C4-2B (cell line): ENCODE data around the gene TMEM95.

Source experiments
- H3K27ac ChIP-seq: fragments of 450-650 bp; 2 replicates; pipeline ENCODE4 v1.5.1; 2017
- ZFX ChIP-seq: fragments of 450-650 bp; IDR thresholded peaks from 2 replicates; pipeline ENCODE4 v1.6.1; 2017
- TF ChIP-seq, protein P1 (sequence below): fragments of 450-650 bp; conservative IDR thresholded peaks from 2 replicates; pipeline ENCODE4 v1.5.1; 2017; ENCODE audit warnings: mild to moderate bottlenecking

Gene TMEM95

DNA sequence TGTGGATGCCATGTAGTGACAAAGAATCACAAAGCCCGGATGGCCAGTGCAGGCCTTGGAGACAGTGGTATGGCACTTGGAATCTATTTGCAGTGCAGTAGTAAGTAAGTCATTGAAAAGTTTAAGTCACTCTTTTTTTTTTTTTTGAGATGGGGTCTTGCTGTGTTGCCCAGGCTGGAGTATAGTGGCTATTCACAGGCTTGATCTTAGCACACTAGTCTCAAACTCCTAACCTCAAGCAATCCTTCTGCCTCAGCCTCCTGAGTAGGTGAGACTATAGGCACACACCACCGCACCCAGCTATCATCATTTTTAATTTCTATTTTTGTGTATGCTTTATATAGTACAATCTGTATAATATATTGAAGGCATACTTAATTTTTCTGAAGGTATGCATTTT, 43.7 kb downstream of the TMEM95 start:
- no peak for TF ChIP-seq ZFX
- TF ChIP-seq, protein P1, sequence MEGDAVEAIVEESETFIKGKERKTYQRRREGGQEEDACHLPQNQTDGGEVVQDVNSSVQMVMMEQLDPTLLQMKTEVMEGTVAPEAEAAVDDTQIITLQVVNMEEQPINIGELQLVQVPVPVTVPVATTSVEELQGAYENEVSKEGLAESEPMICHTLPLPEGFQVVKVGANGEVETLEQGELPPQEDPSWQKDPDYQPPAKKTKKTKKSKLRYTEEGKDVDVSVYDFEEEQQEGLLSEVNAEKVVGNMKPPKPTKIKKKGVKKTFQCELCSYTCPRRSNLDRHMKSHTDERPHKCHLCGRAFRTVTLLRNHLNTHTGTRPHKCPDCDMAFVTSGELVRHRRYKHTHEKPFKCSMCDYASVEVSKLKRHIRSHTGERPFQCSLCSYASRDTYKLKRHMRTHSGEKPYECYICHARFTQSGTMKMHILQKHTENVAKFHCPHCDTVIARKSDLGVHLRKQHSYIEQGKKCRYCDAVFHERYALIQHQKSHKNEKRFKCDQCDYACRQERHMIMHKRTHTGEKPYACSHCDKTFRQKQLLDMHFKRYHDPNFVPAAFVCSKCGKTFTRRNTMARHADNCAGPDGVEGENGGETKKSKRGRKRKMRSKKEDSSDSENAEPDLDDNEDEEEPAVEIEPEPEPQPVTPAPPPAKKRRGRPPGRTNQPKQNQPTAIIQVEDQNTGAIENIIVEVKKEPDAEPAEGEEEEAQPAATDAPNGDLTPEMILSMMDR: no peak
- no peak overlapping the region for H3K27ac ChIP-seq

DNA sequence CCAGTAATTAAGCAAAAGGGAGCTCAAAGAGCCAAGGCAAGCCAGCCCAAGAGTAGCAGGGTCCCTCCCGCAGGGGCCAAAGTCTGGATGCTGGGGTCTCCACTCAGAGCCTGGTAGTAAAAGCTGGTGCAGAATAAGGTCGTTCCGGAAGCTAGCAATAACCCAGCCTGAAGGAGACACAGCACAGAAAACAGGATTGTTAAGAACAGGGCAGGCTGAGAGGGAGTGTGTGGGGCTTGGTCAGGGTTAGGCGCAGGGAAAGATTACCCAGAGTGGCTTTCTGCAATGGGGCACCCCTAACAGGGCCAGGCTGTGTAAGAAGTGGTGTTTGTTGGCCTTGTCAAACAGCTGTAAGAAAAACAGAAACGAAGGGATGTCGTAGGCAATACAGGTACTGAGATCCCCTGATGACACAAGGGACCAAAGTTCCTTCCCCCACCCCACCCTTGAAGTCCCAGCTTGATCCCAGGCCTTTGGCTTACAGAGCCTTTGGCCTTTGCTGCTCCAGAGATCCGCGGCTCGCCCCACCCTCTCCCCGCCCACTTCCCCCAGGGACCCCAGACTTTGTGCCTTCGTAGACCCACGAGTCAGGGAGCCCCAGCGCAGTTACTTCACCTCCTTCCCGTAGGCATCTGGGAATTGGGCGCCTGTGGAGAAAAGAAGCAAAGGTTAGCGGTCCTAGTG, 48.2 kb downstream of the TMEM95 start:
- peak overlapping the region; percentile 86 for H3K27ac ChIP-seq
- TF ChIP-seq, protein P1: no peak
- no peak for TF ChIP-seq ZFX

DNA sequence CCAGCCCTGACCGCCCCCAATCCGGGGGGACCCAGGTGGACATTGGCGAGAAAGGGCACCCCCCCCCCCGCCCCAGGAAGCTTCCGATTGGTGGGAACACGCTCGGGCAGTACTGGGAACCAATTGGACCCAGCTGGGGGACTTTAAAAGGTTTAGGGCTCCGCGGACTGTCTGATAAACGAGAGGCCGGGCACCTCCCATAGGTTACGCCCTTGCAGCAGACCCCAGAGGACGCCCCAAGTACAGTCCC, 48.7 kb downstream of the TMEM95 start:
- TF ChIP-seq ZFX: 0 out of 2 replicates have a peak, but pooled peaks have one; percentile 13
- TF ChIP-seq, protein P1: no peak
- H3K27ac ChIP-seq: peak overlapping the region; percentile 86

DNA sequence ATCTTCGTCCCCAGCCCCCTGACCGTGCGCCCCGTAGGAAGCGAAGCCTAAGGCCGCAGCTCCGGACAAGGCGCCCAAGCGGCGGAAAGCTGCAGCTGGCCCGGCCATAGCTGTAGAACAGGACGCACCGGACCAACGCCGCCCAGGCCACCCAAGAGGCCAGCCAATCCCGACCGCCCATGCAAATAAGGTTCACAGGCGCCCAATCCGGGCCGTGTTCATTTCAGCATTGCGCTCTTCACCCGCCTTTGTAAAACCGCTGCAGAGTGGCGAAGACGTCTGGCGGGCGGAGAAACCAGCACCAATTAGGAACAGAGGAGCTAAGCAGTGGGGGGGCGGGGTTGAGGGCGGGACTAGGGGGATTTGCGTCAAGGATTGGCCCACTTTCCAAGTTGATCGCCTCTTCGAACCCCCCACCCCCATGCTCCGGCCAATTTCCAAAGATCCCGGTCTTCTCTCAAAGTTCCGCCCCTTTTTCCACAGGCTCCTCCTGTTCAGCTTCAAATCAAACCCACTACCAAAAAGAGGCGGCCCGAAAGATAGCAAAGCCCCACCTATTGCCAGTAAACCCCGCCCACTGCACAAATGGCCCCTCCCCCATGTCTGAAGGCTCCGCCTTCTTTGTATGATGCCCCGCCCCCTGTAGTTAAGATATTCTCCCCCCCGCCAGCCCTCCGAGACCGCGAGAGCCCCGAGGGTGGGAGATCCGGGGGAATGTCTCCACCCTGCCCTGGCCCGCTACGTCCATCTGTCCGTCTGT, 49.2 kb downstream of the TMEM95 start, which contains the start of gene TMEM256:
Gene TMEM256 (minus strand): TSS at position 121 of the 760 bp plus-strand sequence. CDS start 13 bp downstream, at position 108.
- peak within 1 kb of the TSS; percentile 86 for H3K27ac ChIP-seq
- TF ChIP-seq, protein P1: no peak
- TF ChIP-seq ZFX: no peak

DNA sequence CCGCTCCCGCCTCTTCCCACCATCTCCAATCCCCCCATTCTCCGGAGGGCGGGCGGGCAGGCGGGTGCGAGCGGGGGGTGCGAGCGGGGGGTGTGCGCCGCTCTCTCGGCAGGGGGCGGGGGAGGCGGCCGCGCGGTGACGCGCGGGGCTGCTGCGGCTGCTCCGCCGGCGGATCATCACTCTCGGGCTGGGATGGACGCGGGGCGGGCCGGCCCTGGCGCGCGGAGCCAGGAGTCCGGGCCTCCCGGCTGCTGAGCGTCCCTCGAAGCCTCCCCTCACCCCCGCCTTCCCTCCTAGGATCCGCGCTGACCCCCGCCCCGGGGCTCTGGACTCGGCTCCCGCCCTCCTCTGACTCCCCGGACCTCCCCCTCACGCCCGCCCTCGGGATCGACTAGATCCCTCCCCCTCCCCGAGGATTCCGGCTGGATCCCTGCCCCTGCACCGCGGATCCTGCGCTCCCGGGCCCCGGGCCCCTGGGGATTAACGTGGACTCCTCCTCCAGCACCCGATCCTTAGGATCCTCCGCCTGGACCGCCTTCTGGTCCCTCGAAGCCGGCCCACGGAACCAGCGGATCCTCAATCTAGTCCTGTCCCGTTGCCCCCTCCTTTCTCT, 49.9 kb downstream of the TMEM95 start:
- no peak for TF ChIP-seq ZFX
- TF ChIP-seq, protein P1: no peak
- peak overlapping the region; percentile 86 for H3K27ac ChIP-seq

DNA sequence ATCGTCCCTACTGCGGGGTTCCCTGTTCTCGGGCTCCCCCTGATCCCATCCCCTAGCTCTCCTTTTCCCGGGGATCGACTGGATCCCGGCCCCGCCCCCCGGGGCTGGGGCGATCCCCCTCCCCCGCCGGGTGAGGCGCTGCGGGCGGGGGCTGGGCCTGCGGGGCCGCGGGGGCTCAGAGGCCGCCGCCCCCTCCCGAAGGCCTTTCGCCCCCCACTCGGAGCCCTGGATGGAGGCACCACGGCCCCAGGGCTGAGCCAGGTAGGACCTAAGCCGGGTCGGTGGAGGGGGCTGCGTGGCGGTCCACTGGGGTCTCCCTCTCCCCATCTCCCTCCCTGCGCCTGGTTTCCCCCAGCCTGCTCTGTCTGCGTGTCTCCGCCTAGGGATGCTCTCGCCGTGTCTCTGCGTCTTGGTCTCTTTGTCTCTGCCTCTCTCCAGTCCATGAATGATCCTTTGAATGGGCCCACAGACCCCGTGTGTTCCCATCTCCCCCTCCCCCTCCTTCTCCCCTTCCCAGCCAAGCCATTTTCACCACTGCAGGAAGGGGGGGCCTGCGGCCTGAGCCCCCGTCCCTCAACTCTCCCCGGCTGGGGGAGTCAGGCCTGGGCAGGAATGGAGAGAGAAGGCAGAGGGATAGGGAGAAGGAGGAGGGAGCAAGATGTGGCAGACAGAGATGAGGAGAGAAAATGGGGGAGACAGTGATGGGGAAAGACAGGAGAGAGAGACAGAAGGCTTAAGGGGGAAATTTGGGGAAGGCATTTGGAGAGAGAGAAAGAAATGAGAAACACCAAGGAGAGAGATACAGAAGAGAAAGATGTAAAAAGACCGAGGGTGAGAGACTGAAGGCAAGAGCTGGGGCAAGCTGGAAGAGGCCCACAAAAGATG, 50.6 kb downstream of the TMEM95 start:
- H3K27ac ChIP-seq: peak overlapping the region; percentile 86
- no peak for TF ChIP-seq ZFX
- TF ChIP-seq, protein P1: no peak
